Activated T-cell treated with anti-CD3 and anti-CD28 coated beads, Interleukin-2, amount 50 U/mL, for 4 hours (primary cell): ENCODE results near the gene ROMO1. TPM values are rescaled to one million over a fixed set of nuclear protein-coding genes. Genes with fewer than 3 reads are reported as not detected.
"Not testable (repeated sequence)": the region's sequence is repeated elsewhere in the genome, so short reads cannot be mapped to it uniquely, and the experiment has no call there.

Source experiments
- ATAC-seq, 2 donors: fragments of 200-7000 bp; cut with Tn5 transposase; one replicate each; pipeline ENCODE4 v1.10.0; 2021
- DNase-seq: peaks from one replicate; pipeline ENCODE4 v3.0.0-alpha.2; 2020
- H3K27me3 Mint-ChIP-seq: one replicate; pipeline ENCODE4 v1.8.0; 2021; ENCODE audit warnings: low read depth, mixed read lengths
- H3K36me3 Mint-ChIP-seq: one replicate; pipeline ENCODE4 v1.8.0; 2022; ENCODE audit warnings: mixed read lengths; ENCODE audit not compliant: insufficient read depth
- H3K4me1 Mint-ChIP-seq: one replicate; pipeline ENCODE4 v1.8.0; 2021; ENCODE audit warnings: low read depth, mixed read lengths
- H3K4me3 Mint-ChIP-seq: one replicate; pipeline ENCODE4 v1.8.0; 2021; ENCODE audit warnings: mild to moderate bottlenecking, moderate library complexity, mixed read lengths
- H3K9me3 Mint-ChIP-seq: one replicate; pipeline ENCODE4 v1.8.0; 2021; ENCODE audit warnings: mixed read lengths
- total RNA-seq, 3 donors: library from RNA; stranded (reverse); gene quantifications; one replicate each; pipeline ENCODE4 v1.2.1, GENCODE V29; 2021

Gene ROMO1
- total RNA-seq, 3 donors from 2014 or later = 160 to 171 (median 171) TPM

GRCh38 chr20:35698298-35699126 is 693 bp upstream of the ROMO1 start:
- DNase-seq = peak; percentile 10
- Mint-ChIP-seq H3K36me3 (peaks cover 28% of the 10 kb centered on the region), H3K4me3 (peak overlapping the region; percentile 87), H3K9me3 (no peaks in the 10 kb centered on the region), H3K27me3 (no peaks in the 10 kb centered on the region), H3K4me1 (peaks cover 24% of the 10 kb centered on the region)
- peak; percentile 33 to 40 for ATAC-seq

DNA sequence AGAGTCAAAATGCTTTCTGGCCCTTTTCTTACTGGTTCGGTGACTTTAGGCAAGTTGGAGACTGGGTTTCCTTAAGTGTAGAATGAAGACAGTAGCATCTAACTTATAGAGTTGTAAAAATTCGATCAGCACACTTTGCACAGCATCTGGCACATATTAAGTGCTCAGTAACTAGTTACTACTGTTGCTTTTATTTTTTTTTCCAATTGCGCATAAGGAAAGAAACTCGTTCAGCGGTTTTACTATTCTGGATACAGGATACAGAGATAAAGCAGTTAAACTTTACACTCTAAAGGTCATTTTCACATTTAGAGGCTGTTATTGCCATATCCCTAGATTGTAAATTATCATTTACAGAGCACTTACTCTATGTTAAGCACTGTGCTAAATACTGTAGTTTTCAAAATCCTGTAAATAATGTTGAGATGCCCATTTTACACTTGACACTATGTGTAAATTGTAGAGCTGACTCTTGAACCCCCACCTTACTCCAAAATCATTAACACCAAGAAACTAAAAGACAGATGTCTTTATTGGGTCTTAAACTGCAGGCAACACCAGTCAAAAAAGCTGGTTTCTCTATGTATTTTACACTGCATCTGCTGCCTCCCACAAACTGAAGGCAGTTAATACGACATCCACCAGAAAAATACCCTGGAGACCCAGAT is 886 bp downstream of the ROMO1 start:
- peaks cover 30% of the 10 kb centered on the region for H3K4me1 Mint-ChIP-seq
- H3K36me3 Mint-ChIP-seq = peaks cover 41% of the 10 kb centered on the region
- H3K27me3 Mint-ChIP-seq = no peaks in the 10 kb centered on the region
- ATAC-seq = no peak
- peak overlapping the region; percentile 87 for H3K4me3 Mint-ChIP-seq
- H3K9me3 Mint-ChIP-seq = no peaks in the 10 kb centered on the region
- no peak for DNase-seq

GRCh38 chr20:35700625-35701148 is 1.5 kb downstream of the ROMO1 start:
- Mint-ChIP-seq H3K4me3 (peak overlapping the region; percentile 87), H3K27me3 (no peaks in the 10 kb centered on the region), H3K36me3 (peaks cover 38% of the 10 kb centered on the region), H3K9me3 (no peaks in the 10 kb centered on the region), H3K4me1 (peaks cover 28% of the 10 kb centered on the region)
- ATAC-seq (no peak), DNase-seq (no peak)

GRCh38 chr20:35702051-35702823 is 3.0 kb downstream of the ROMO1 start:
- Mint-ChIP-seq H3K4me3 (peak overlapping the region; percentile 43), H3K36me3 (peaks cover 38% of the 10 kb centered on the region), H3K9me3 (no peaks in the 10 kb centered on the region), H3K4me1 (peaks cover 25% of the 10 kb centered on the region), H3K27me3 (no peaks in the 10 kb centered on the region)
- DNase-seq (no peak), ATAC-seq (no peak)

GRCh38 chr20:35702824-35703695 is 3.9 kb downstream of the ROMO1 start:
- Mint-ChIP-seq H3K9me3 (no peaks in the 10 kb centered on the region), H3K36me3 (peaks cover 37% of the 10 kb centered on the region), H3K4me3 (no peak overlapping the region), H3K27me3 (no peaks in the 10 kb centered on the region), H3K4me1 (peaks cover 17% of the 10 kb centered on the region)
- ATAC-seq = no peak
- DNase-seq = no peak

DNA sequence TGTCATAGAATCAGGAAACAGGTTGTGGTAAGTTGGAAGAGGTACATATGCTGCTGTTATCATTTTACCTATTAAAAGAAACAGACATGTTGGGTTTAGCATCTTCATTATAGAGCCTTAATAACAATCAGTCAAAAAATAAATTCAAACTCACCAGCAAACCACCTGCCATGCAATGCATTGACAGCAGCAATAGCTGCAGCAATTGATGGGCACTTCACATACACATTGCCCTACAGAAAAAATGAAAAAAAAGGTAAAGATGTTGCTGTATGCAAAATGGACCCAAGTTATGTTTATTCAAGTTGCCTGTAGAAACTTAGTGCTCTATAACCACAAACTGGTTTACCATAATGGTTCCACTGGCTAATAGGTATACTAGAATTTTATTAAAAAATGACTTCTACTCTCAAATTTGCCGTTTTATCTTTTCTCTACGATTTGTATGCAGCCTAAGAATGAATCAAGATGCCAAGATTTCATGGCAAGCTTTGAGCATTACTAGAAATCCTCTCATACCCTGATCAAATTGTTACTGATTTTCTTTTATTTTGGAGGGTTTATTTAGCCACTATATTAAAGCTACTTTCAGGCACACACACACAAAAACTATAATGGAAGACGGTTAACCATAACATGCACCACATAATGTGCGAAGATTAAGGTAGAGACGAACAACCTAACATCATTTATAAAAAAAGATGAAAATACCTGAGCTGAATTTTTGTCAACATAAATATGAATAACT is 5.5 kb downstream of the ROMO1 start:
- no peaks in the 10 kb centered on the region for H3K9me3 Mint-ChIP-seq
- ATAC-seq (no peak), DNase-seq (no peak)
- peaks cover 45% of the 10 kb centered on the region for H3K36me3 Mint-ChIP-seq
- no peaks in the 10 kb centered on the region for H3K27me3 Mint-ChIP-seq
- no peak overlapping the region for H3K4me3 Mint-ChIP-seq
- H3K4me1 Mint-ChIP-seq = peaks cover 17% of the 10 kb centered on the region

DNA sequence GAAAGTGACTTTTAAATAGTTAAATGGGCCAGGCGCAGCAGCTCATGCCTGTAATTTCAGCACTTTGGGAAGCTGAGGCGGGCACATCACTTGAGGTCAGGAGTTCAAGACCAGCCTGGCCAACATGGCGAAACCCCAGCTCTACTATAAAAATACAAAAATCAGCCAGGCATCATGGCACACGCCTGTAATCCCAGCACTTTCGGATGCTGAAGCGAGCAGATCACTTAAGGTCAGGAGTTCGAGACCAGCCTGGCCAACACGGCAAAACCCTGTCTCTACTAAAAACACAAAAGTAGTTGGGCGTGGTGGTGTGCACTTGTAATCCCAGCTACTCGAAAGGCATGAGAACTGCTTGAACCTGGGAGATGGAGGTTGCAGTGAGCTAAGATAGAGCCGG is 6.7 kb downstream of the ROMO1 start:
- not testable (repeated sequence) for H3K9me3 Mint-ChIP-seq, H3K4me3 Mint-ChIP-seq, H3K27me3 Mint-ChIP-seq, DNase-seq, ATAC-seq
- Mint-ChIP-seq H3K36me3 (peaks cover 47% of the 10 kb centered on the region), H3K4me1 (peaks cover 22% of the 10 kb centered on the region)

- H3K4me3 Mint-ChIP-seq, ATAC-seq, H3K27me3 Mint-ChIP-seq, H3K9me3 Mint-ChIP-seq, DNase-seq: not testable (repeated sequence)
- peaks cover 32% of the 10 kb centered on the region for H3K4me1 Mint-ChIP-seq
- peaks cover 53% of the 10 kb centered on the region for H3K36me3 Mint-ChIP-seq
Observed at GRCh38 chr20:35706591-35707529, 7.7 kb downstream of the ROMO1 start.

GRCh38 chr20:35708502-35708901 is 9.3 kb downstream of the ROMO1 start:
- H3K36me3 Mint-ChIP-seq = peaks cover 51% of the 10 kb centered on the region
- ATAC-seq (no peak), DNase-seq (no peak)
- peaks cover 39% of the 10 kb centered on the region for H3K4me1 Mint-ChIP-seq
- no peak overlapping the region for H3K4me3 Mint-ChIP-seq
- no peaks in the 10 kb centered on the region for H3K9me3 Mint-ChIP-seq
- H3K27me3 Mint-ChIP-seq = no peaks in the 10 kb centered on the region

DNA sequence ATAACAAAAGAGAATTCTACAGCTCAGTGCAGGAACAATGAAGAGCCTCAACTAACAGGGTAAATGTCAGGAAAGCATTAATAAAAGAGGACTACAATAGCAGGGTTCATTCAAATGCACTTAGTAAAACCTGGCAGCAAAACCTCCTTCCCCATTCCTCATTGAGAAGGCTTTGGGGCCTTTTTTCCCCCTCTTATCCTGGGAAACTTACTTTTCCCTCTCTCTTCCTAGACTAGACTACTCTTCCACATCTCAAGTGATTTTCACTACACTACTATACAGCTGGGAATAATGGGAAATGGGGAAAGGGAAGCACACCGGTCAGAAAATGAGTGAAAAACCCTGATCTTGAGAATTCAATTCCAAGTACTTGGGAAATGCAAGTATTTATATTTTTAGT is 10.1 kb downstream of the ROMO1 start:
- ATAC-seq = no peak
- DNase-seq = no peak
- Mint-ChIP-seq H3K9me3 (no peaks in the 10 kb centered on the region), H3K36me3 (peaks cover 47% of the 10 kb centered on the region), H3K4me1 (peaks cover 40% of the 10 kb centered on the region), H3K4me3 (no peak overlapping the region), H3K27me3 (no peaks in the 10 kb centered on the region)

- Mint-ChIP-seq H3K36me3 (peaks cover 42% of the 10 kb centered on the region), H3K27me3 (no peaks in the 10 kb centered on the region), H3K4me3 (no peak overlapping the region), H3K9me3 (no peaks in the 10 kb centered on the region), H3K4me1 (peaks cover 41% of the 10 kb centered on the region)
- no peak for DNase-seq
- ATAC-seq = no peak
Observed at GRCh38 chr20:35710039-35710438, 10.8 kb downstream of the ROMO1 start.

DNA sequence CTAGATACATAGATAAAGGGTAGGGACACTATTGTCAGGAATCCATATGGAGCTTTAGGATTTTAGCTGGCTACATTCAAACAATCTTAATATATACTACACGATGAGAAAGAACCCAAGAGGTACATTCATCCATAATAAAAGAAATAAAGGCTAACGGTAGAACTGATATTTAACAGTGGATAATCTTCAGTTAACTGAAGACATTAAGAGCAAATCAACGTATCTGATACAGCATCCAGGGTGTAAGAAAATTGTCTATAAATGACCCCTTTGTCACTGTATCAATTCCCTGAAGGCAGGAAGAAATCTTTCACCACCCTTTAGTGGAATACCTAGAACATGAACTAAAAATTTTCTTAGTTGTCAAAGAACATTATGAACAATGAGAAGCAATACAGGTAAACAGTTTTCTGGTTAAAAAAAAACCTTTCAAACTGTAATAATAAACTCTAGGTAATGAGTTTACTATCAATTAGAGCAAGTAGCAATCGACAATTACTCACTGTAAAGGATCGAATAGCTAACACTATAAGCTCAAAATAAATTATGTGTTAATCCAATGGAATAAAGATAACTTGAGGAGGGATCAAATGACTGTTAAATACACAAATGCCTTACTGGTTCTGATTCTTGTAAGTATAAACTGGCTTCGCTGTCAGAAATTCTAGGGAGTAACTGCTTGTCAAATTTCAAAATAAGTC is 11.8 kb downstream of the ROMO1 start:
- peaks cover 45% of the 10 kb centered on the region for H3K36me3 Mint-ChIP-seq
- no peaks in the 10 kb centered on the region for H3K27me3 Mint-ChIP-seq
- DNase-seq (no peak), ATAC-seq (no peak)
- H3K9me3 Mint-ChIP-seq = no peaks in the 10 kb centered on the region
- peaks cover 49% of the 10 kb centered on the region for H3K4me1 Mint-ChIP-seq
- H3K4me3 Mint-ChIP-seq = peak overlapping the region; percentile 56
